H1 (cell line): ENCODE results near the gene POLR3C. TPM values are rescaled to one million over a fixed set of nuclear protein-coding genes. Genes with fewer than 3 reads are reported as not detected.

Source experiments
- CTCF ChIA-PET: fragments of 300-600 bp; sonication (Branson Sonifier 250); formaldehyde crosslinking; loops from one replicate; lab custom pipeline; 2021; ENCODE audit not compliant: partially characterized antibody; lab: Charles Lee
- POLR2A ChIA-PET: fragments of 300-600 bp; sonication (Branson Sonifier 250); formaldehyde crosslinking; loops from one replicate; lab custom pipeline; 2021; ENCODE audit warnings: inconsistent platforms; ENCODE audit not compliant: partially characterized antibody; lab: Charles Lee
- DNase-seq, 2 experiments: peaks; one replicate each; pipeline versions ENCODE4 v3.0.0 to v3.0.0-alpha.2; 2010 to 2022; ENCODE audit warnings: low spot score in 2 of 2, low read depth in 1 of 2, mixed read lengths in 1 of 2
- FAIRE-seq: peaks from 2 replicates; lab custom pipeline; 2011; peaks lifted over from hg19 to GRCh38; lab: Jason Lieb, UNC
- H2AFZ ChIP-seq: 2 replicates; pipeline ENCODE4 v1.8.1; 2012; ENCODE audit warnings: low read length, inconsistent platforms
- H2AK5ac ChIP-seq: 2 replicates; pipeline ENCODE4 v1.6.1; 2013; ENCODE audit warnings: low read depth, low read length
- H2BK120ac ChIP-seq: replicated peaks from 2 replicates; pipeline ENCODE3; 2013; ENCODE audit warnings: low read depth, low read length, inconsistent platforms
- H2BK12ac ChIP-seq: 2 replicates; pipeline ENCODE4 v1.6.1; 2013; ENCODE audit warnings: low read depth, low read length
- H2BK15ac ChIP-seq: 2 replicates; pipeline ENCODE4 v1.6.1; 2013; ENCODE audit warnings: low read length
- H2BK20ac ChIP-seq: 2 replicates; pipeline ENCODE4 v1.6.1; 2013; ENCODE audit warnings: low read length
- H2BK5ac ChIP-seq: 2 replicates; pipeline ENCODE4 v1.6.1; 2013; ENCODE audit warnings: low read depth, low read length
- H3K14ac ChIP-seq: 2 replicates; pipeline ENCODE4 v1.6.1; 2013; ENCODE audit warnings: inconsistent platforms; ENCODE audit not compliant: insufficient read length
- H3K18ac ChIP-seq: 2 replicates; pipeline ENCODE4 v1.6.1; 2013; ENCODE audit warnings: low read length; ENCODE audit errors: extremely low read depth
- H3K23ac ChIP-seq: 2 replicates; pipeline ENCODE4 v1.6.1; 2013; ENCODE audit warnings: inconsistent platforms; ENCODE audit not compliant: insufficient read length
- H3K23me2 ChIP-seq: 2 replicates; pipeline ENCODE4 v1.6.1; 2013; ENCODE audit warnings: low read depth, low read length
- H3K27ac ChIP-seq: 2 replicates; pipeline ENCODE4 v1.6.1; 2011; ENCODE audit warnings: low read depth, low read length, inconsistent platforms
- H3K27me3 ChIP-seq, 4 experiments: replicated peaks in 1 of 4; 1 replicate in 1 of 4; 2 replicates in 3 of 4; pipeline versions ENCODE4 v1.6.1 to v1.8.1; 2011 to 2013; ENCODE audit warnings: low read length in 3 of 4, mild to moderate bottlenecking in 3 of 4, inconsistent platforms in 2 of 4, mixed read lengths in 2 of 4, moderate library complexity in 1 of 4; ENCODE audit not compliant: control insufficient read depth in 3 of 4, insufficient read depth in 3 of 4; ENCODE audit errors: extremely low read depth in 1 of 4
- H3K36me3 ChIP-seq, 4 experiments: 2 replicates each; pipeline versions ENCODE4 v1.6.1 to v1.8.1; 2011 to 2013; ENCODE audit warnings: mild to moderate bottlenecking in 4 of 4, low read length in 3 of 4, moderate library complexity in 2 of 4, control low read depth in 1 of 4, inconsistent platforms in 1 of 4; ENCODE audit not compliant: insufficient read depth in 4 of 4, control insufficient read depth in 2 of 4
- H3K4ac ChIP-seq: replicated peaks from 2 replicates; pipeline ENCODE3; 2013; ENCODE audit warnings: low read length, low read depth, mixed read lengths, inconsistent platforms; ENCODE audit not compliant: insufficient read length
- H3K4me1 ChIP-seq, 4 experiments: replicated peaks in 1 of 4; 1 replicate in 1 of 4; 2 replicates in 3 of 4; pipeline versions ENCODE4 v1.6.1 to v1.8.1; 2011 to 2013; ENCODE audit warnings: low read length in 3 of 4, inconsistent platforms in 2 of 4, mixed read lengths in 1 of 4; ENCODE audit not compliant: insufficient read depth in 4 of 4, control insufficient read depth in 3 of 4
- H3K4me2 ChIP-seq, 2 experiments: 2 replicates each; pipeline versions ENCODE4 v1.6.1 to v1.8.1; 2011 to 2013; ENCODE audit warnings: low read depth in 2 of 2, low read length in 2 of 2, control low read depth in 1 of 2, inconsistent platforms in 1 of 2, mild to moderate bottlenecking in 1 of 2; ENCODE audit not compliant: insufficient read depth in 1 of 2
- H3K4me3 ChIP-seq, 4 experiments: fragments of 200-600, 300-600 bp in 1 of 4; sonication (generic), shearing (Covaris generic), sonication (Bioruptor Twin) in 1 of 4; 2 replicates each; pipeline versions ENCODE4 v1.5.1 to v1.8.1; 2011 to 2016; ENCODE audit warnings: low read length in 4 of 4, low read depth in 3 of 4, control low read depth in 2 of 4, inconsistent platforms in 2 of 4, mild to moderate bottlenecking in 2 of 4, mixed read lengths in 1 of 4, moderate library complexity in 1 of 4; ENCODE audit not compliant: insufficient read depth in 2 of 4; ENCODE audit errors: extremely low read depth in 1 of 4
- H3K56ac ChIP-seq: replicated peaks from 2 replicates; pipeline ENCODE3; 2013; ENCODE audit warnings: low read depth, mild to moderate bottlenecking, mixed read lengths, low read length, inconsistent platforms; ENCODE audit not compliant: insufficient read length
- H3K79me1 ChIP-seq: 2 replicates; pipeline ENCODE4 v1.6.1; 2013; ENCODE audit warnings: low read depth, low read length, control low read depth
- H3K79me2 ChIP-seq, 2 experiments: 2 replicates each; pipeline versions ENCODE4 v1.6.1 to v1.8.1; 2012 to 2013; ENCODE audit warnings: low read length in 2 of 2, mild to moderate bottlenecking in 2 of 2, inconsistent platforms in 1 of 2; ENCODE audit not compliant: insufficient read depth in 2 of 2, control insufficient read depth in 1 of 2
- H3K9ac ChIP-seq, 4 experiments: replicated peaks in 1 of 4; 1 replicate in 1 of 4; 2 replicates in 3 of 4; pipeline versions ENCODE4 v1.6.1 to v1.8.1; 2011 to 2013; ENCODE audit warnings: low read depth in 3 of 4, low read length in 3 of 4, control low read depth in 2 of 4, mild to moderate bottlenecking in 2 of 4, moderate library complexity in 2 of 4, inconsistent platforms in 1 of 4; ENCODE audit errors: extremely low read depth in 1 of 4
- H3K9me3 ChIP-seq, 2 experiments: 2 replicates each; pipeline versions ENCODE4 v1.6.1 to v1.8.1; 2012 to 2013; ENCODE audit warnings: mild to moderate bottlenecking in 2 of 2, moderate library complexity in 2 of 2, control low read depth in 1 of 2, inconsistent platforms in 1 of 2, low read depth in 1 of 2, low read length in 1 of 2, mixed read lengths in 1 of 2; ENCODE audit not compliant: insufficient read depth in 2 of 2
- H4K20me1 ChIP-seq, 2 experiments: replicated peaks in 1 of 2; 2 replicates each; pipeline versions ENCODE3 to v1.8.1; 2011 to 2013; ENCODE audit warnings: inconsistent platforms in 2 of 2, low read length in 2 of 2, mild to moderate bottlenecking in 1 of 2; ENCODE audit not compliant: insufficient read depth in 2 of 2, control insufficient read depth in 1 of 2
- H4K5ac ChIP-seq: 2 replicates; pipeline ENCODE4 v1.6.1; 2013; ENCODE audit warnings: low read length, low read depth, mixed read lengths, inconsistent platforms; ENCODE audit not compliant: insufficient read length
- H4K8ac ChIP-seq: 2 replicates; pipeline ENCODE4 v1.8.0; 2013; ENCODE audit warnings: mild to moderate bottlenecking, moderate library complexity, low read length, inconsistent platforms; ENCODE audit not compliant: insufficient read depth; ENCODE audit errors: extremely low read depth
- H4K91ac ChIP-seq: replicated peaks from 2 replicates; pipeline ENCODE3; 2013; ENCODE audit warnings: low read length, mixed read lengths, inconsistent platforms; ENCODE audit not compliant: insufficient read length
- CREB1 ChIP-seq: IDR thresholded peaks from 2 replicates; pipeline ENCODE4 v1.6.1; 2012; ENCODE audit warnings: inconsistent platforms
- CTBP2 ChIP-seq: IDR thresholded peaks from 2 replicates; pipeline ENCODE4 v1.7.0; 2011; ENCODE audit warnings: borderline replicate concordance, mild to moderate bottlenecking, moderate library complexity, mixed read lengths, low read length; ENCODE audit not compliant: insufficient read depth, insufficient read length
- KDM4A ChIP-seq: IDR thresholded peaks from one replicate; pipeline ENCODE4 v1.7.1; 2012; ENCODE audit warnings: low read depth, mild to moderate bottlenecking, moderate library complexity, low read length, inconsistent platforms; ENCODE audit not compliant: severe bottlenecking
- MAFK ChIP-seq: IDR thresholded peaks from 2 replicates; pipeline ENCODE4 v1.6.1; 2012; ENCODE audit warnings: low read depth, mild to moderate bottlenecking, improper control_type of control experiment, low read length
- MAX ChIP-seq: IDR thresholded peaks from 2 replicates; pipeline ENCODE4 v1.6.1; 2012; ENCODE audit warnings: inconsistent platforms
- RFX5 ChIP-seq: IDR thresholded peaks from 2 replicates; pipeline ENCODE4 v1.6.1; 2011; ENCODE audit warnings: low read depth, low read length, improper control_type of control experiment, borderline replicate concordance
- SIRT6 ChIP-seq: IDR thresholded peaks from one replicate; pipeline ENCODE4 v1.7.1; 2012; ENCODE audit warnings: low read length, inconsistent platforms
- SIX5 ChIP-seq: IDR thresholded peaks from 2 replicates; pipeline ENCODE4 v1.6.1; 2011; ENCODE audit warnings: mild to moderate bottlenecking, low read depth, low read length
- SP2 ChIP-seq: IDR thresholded peaks from 2 replicates; pipeline ENCODE4 v1.6.1; 2012; ENCODE audit warnings: mild to moderate bottlenecking, low read length, inconsistent platforms
- SUZ12 ChIP-seq: fragments of 200-600 bp; sonication (generic); IDR thresholded peaks from 2 replicates; pipeline ENCODE4 v1.6.1; 2012; ENCODE audit warnings: mild to moderate bottlenecking, inconsistent platforms, low read length, moderate library complexity, mixed read lengths
- polyA plus RNA-seq, 7 experiments: library from polyadenylated mRNA; depleted of rRNA in 3 of 7; stranded (reverse) in 5 of 7; unstranded in 2 of 7; fragments of >200 nt in 5 of 7; fragments of 200-250 nt in 2 of 7; gene quantifications; 1 replicate in 5 of 7; 2 replicates in 1 of 7; 4 replicates in 1 of 7; pipeline versions ENCODE4 v1.2.1 to v1.2.3, GENCODE V29; 2011 to 2013; ENCODE audit warnings: missing spikeins in 2 of 7, mixed read lengths in 2 of 7
- total RNA-seq: library from RNA; stranded (reverse); fragmentation: NEBNext Ultra II Directional; extraction: Animal tissue kit (Norgen Biotek cat#: 25700); gene quantifications from 2 replicates; pipeline ENCODE4 v1.2.1, GENCODE V29; 2021

The POLR3C gene
- total and polyA plus RNA-seq, 2 of the 8 experiments (the other 6 are each of a cell fraction or from before 2014, with no cell fraction given) = 26.8 TPM

- no peak overlapping the region for H3K4me3 ChIP-seq
- H3K23me2 ChIP-seq = peaks cover 5% of the 10 kb centered on the region; the same call in 1 of the 2 replicates
- no peak overlapping the region for H3K4me2 ChIP-seq
- H2BK5ac ChIP-seq = no peak overlapping the region
- peaks cover 0 to 11% of the 10 kb centered on the region in 2 experiments; a peak in 3 of 4 replicates for H3K79me2 ChIP-seq
- H2AK5ac ChIP-seq = no peak overlapping the region
- no peak overlapping the region for H2BK120ac ChIP-seq
- no peak overlapping the region for H3K56ac ChIP-seq
- H4K20me1 ChIP-seq = peaks cover 2 to 3% of the 10 kb centered on the region in 2 experiments
- no peak overlapping the region for H4K5ac ChIP-seq
- H2BK20ac ChIP-seq = no peak overlapping the region
- DNase-seq (no peak), FAIRE-seq (no peak)
- H2AFZ ChIP-seq = no peak overlapping the region
- no peak overlapping the region for H3K23ac ChIP-seq
- H3K9me3 ChIP-seq = no peaks in the 10 kb centered on the region
- peaks cover 12 to 49% (median 35%) of the 10 kb centered on the region in 4 experiments; a peak in 7 of 8 replicates for H3K36me3 ChIP-seq
- H4K91ac ChIP-seq = no peak overlapping the region
- H3K14ac ChIP-seq = no peak overlapping the region
- H3K27me3 ChIP-seq = no peaks in the 10 kb centered on the region
- no peak overlapping the region for H3K4ac ChIP-seq
- H3K9ac ChIP-seq = no peak overlapping the region
- H2BK12ac ChIP-seq = no peak overlapping the region
- no peak overlapping the region for H3K27ac ChIP-seq
- H2BK15ac ChIP-seq = no peak overlapping the region
- CTCF ChIA-PET = interaction anchor here (1.0 to 14.5 kb wide), 2 partner anchors 19 to 187 kb away, joined by 3 to 109 read pairs; partner anchors contain the start of gene NUDT17
- no peak overlapping the region for H3K18ac ChIP-seq
- POLR2A ChIA-PET = interaction anchor here (1.0 to 3.2 kb wide), 4 partner anchors 10 to 21 kb away, joined by 4 to 16 read pairs (median 5); partner anchors contain the start of gene NUDT17
- H4K8ac ChIP-seq = no peak overlapping the region
- H3K4me1 ChIP-seq = peaks cover 0 to 4% (median 0%) of the 10 kb centered on the region in 4 experiments; a peak in 1 of 7 replicates
- no peaks in the 10 kb centered on the region for H3K79me1 ChIP-seq
- TF ChIP-seq SIRT6 = no peak
- no peak for TF ChIP-seq SP2
- no peak for TF ChIP-seq CTBP2
- TF ChIP-seq SIX5 = no peak
- TF ChIP-seq KDM4A = no peak
- no peak for TF ChIP-seq MAFK
- no peak for TF ChIP-seq MAX
- TF ChIP-seq RFX5 = no peak
- no peak for TF ChIP-seq SUZ12
- TF ChIP-seq CREB1 = no peak
Observed at GRCh38 chr1:145827966-145828365, 4.0 kb downstream of the POLR3C start.
